Measurements from ENCODE around the gene GLT8D1. TPM values are rescaled to one million over a fixed set of nuclear protein-coding genes. Genes with fewer than 3 reads are reported as not detected.

GLT8D1 gene
- total RNA-seq, 2 experiments from 2014 or later: 8.4 to 10.8 TPM

GRCh38 chr3:52722491-52722890 lies 16.9 kb upstream of the GLT8D1 start:
- Histone ChIP-seq H3K27ac (ENCODE audit: low read depth in 1 of 2, low read length in 2 of 2) (no peak overlapping the region), H3K36me3 (ENCODE audit: insufficient read depth, low read length) (peaks cover 14% of the 10 kb centered on the region), H3K9me3 (ENCODE audit: control insufficient read depth in 1 of 2, insufficient read depth in 1 of 2, low read length in 2 of 2) (no peaks in the 10 kb centered on the region), H3K27me3 (ENCODE audit: control insufficient read depth in 1 of 2, insufficient read depth in 2 of 2, low read length in 2 of 2) (no peaks in the 10 kb centered on the region), H3K4me1 (ENCODE audit: insufficient read depth, low read length) (peaks cover 21% of the 10 kb centered on the region), H3K4me3 (ENCODE audit: low read length) (no peak overlapping the region)
- no peak for TF ChIP-seq CTCF (IDR thresholded peaks at IDR 0.05)
- DNase-seq: no peak
- Mint-ChIP-seq H3K36me3 (ENCODE audit: low read depth) (peaks cover 18% of the 10 kb centered on the region), H3K4me1 (ENCODE audit: low read depth) (peaks cover 31% of the 10 kb centered on the region), H3K9me3 (no peaks in the 10 kb centered on the region), H3K27ac (peak overlapping the region; percentile 78), H3K4me3 (no peak overlapping the region), H3K27me3 (no peaks in the 10 kb centered on the region)
- intact Hi-C loops (cut with DNase I, micrococcal nuclease): no loop called here
- CTCF ChIA-PET: no interaction called here
- POLR2A ChIA-PET: no interaction called here
- no peak for ATAC-seq (ENCODE audit: poor library complexity)

GRCh38 chr3:52721730-52722008 lies 16.1 kb upstream of the GLT8D1 start:
- Mint-ChIP-seq H3K27ac (peak overlapping the region; percentile 78), H3K9me3 (no peaks in the 10 kb centered on the region), H3K36me3 (ENCODE audit: low read depth) (peaks cover 18% of the 10 kb centered on the region), H3K4me3 (no peak overlapping the region), H3K4me1 (ENCODE audit: low read depth) (peaks cover 31% of the 10 kb centered on the region), H3K27me3 (no peaks in the 10 kb centered on the region)
- peak overlapping the region in 1 of 2 donors; percentile 63 for H3K27ac ChIP-seq (ENCODE audit: low read depth in 1 of 2, low read length in 2 of 2)
- H3K36me3 ChIP-seq (ENCODE audit: insufficient read depth, low read length): peaks cover 14% of the 10 kb centered on the region
- ATAC-seq (ENCODE audit: poor library complexity) (no peak), DNase-seq (no peak)
- H3K4me1 ChIP-seq (ENCODE audit: insufficient read depth, low read length): peaks cover 21% of the 10 kb centered on the region
- no peak for TF ChIP-seq CTCF (IDR thresholded peaks at IDR 0.05)
- no peaks in the 10 kb centered on the region for H3K9me3 ChIP-seq (ENCODE audit: control insufficient read depth in 1 of 2, insufficient read depth in 1 of 2, low read length in 2 of 2)
- POLR2A ChIA-PET: interaction anchor here (1.1 to 2.2 kb wide), 4 partner anchors 10 to 36 kb away, joined by 3 to 23 read pairs (median 6); partner anchors contain the start of genes GLT8D1, GNL3, PBRM1 and SPCS1
- intact Hi-C loops (cut with DNase I, micrococcal nuclease): no loop called here
- CTCF ChIA-PET: no interaction called here
- no peaks in the 10 kb centered on the region for H3K27me3 ChIP-seq (ENCODE audit: control insufficient read depth in 1 of 2, insufficient read depth in 2 of 2, low read length in 2 of 2)
- H3K4me3 ChIP-seq (ENCODE audit: low read length): no peak overlapping the region

GRCh38 chr3:52721002-52721729 lies 15.6 kb upstream of the GLT8D1 start:
- Histone ChIP-seq H3K36me3 (ENCODE audit: insufficient read depth, low read length) (peaks cover 14% of the 10 kb centered on the region), H3K27me3 (ENCODE audit: control insufficient read depth in 1 of 2, insufficient read depth in 2 of 2, low read length in 2 of 2) (no peaks in the 10 kb centered on the region), H3K4me1 (ENCODE audit: insufficient read depth, low read length) (peaks cover 21% of the 10 kb centered on the region), H3K4me3 (ENCODE audit: low read length) (no peak overlapping the region), H3K9me3 (ENCODE audit: control insufficient read depth in 1 of 2, insufficient read depth in 1 of 2, low read length in 2 of 2) (no peaks in the 10 kb centered on the region), H3K27ac (ENCODE audit: low read depth in 1 of 2, low read length in 2 of 2) (peak overlapping the region in 1 of 2 donors; percentile 63)
- no peaks in the 10 kb centered on the region for H3K9me3 Mint-ChIP-seq
- ATAC-seq (ENCODE audit: poor library complexity): peak; percentile 89
- H3K27me3 Mint-ChIP-seq: no peaks in the 10 kb centered on the region
- TF ChIP-seq CTCF (IDR thresholded peaks at IDR 0.05): no peak
- peak in 8 of 14 experiments; percentile 3 to 61 (median 27) for DNase-seq
- POLR2A ChIA-PET: interaction anchor here (1.1 to 2.2 kb wide), 4 partner anchors 10 to 36 kb away, joined by 3 to 23 read pairs (median 6); partner anchors contain the start of genes GLT8D1, GNL3, PBRM1 and SPCS1
- H3K4me1 Mint-ChIP-seq (ENCODE audit: low read depth): peaks cover 31% of the 10 kb centered on the region
- H3K36me3 Mint-ChIP-seq (ENCODE audit: low read depth): peaks cover 18% of the 10 kb centered on the region
- peak overlapping the region; percentile 78 for H3K27ac Mint-ChIP-seq
- H3K4me3 Mint-ChIP-seq: peak overlapping the region; percentile 13
- intact Hi-C loops (cut with DNase I, micrococcal nuclease): no loop called here
- CTCF ChIA-PET: no interaction called here

Data from CD4-positive, alpha-beta T cell (primary cell).